HG03095 (cell line): ENCODE measurements around the gene SPTLC3.
A peak's percentile ranks its signal among the peaks of the same experiment; 100 is the strongest.

Source experiments
- ATAC-seq: cut with Tn5 transposase; IDR thresholded peaks from one replicate; pipeline ENCODE4 v1.9.1; 2021; ENCODE audit warnings: moderate library complexity; ENCODE audit not compliant: unreplicated experiment

SPTLC3 gene

DNA sequence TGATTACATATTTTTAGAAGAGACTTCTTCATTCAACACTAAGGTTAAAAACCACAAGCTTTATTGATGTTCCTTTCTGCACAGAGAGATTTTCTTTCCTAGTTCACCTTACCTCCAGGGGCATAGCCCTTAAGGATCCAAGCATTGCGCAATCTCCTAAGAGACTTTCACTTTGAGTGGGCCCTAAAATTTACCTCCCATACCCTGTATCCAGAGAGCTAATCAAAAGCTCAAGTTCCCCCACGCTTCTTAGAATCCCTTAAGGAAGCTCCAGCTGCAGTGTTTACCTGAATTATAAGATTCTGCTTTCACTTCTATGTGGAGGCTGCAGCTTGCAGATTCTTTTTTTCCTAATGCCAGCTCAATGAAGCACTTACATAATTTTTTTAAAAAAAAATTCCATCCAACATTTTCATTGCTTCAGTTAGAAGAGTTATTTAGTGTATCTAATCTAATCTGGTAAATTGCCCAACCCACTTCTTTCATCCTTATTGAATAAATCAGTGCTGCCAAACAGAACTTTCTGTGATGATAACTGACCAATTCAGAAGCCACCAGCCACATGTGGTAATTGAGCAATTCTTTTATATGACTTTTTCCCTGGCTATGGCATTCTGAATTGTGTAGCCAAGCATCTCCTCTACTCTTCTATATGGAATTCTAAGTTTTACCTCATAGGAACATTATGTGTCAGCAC, 24.6 kb upstream of the SPTLC3 start:
- no peak for ATAC-seq

DNA sequence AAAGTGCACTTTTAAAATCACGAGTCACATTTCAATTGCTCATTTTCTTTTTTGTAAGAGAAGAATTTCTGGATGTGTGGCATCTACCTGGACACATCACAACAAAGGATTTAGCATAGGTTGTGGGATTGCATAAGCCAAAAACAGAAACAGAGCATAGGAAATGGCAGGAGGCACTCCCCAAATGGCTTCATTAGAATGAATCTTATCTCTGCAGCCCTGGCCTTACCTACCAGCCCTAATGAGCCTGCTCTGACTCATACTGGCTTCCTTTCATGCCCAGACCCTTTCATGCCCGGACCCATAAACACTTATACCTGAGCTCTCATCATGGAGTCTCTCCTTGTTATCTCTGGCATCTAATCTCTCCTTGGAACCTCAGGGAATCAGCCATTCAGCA, 23.9 kb upstream of the SPTLC3 start:
- no peak for ATAC-seq

DNA sequence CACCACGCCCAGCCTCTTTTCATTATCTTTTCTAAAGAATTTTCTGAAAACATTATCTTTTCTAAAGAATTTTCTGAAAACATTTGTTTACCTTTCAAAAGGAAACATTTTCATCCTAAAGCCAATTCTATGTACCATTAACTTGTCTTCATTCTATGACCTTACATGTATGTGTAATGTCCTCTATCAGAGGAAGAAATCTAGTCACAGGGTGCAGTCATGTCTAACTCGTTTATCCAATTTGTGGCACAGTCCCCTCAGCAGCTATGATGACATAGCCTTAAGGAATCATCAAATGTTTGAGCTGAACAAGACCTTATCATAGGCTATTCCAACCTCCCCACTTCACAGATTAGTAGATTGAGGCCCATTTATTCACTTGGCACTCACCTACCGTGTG, 21.5 kb upstream of the SPTLC3 start:
- ATAC-seq = no peak

DNA sequence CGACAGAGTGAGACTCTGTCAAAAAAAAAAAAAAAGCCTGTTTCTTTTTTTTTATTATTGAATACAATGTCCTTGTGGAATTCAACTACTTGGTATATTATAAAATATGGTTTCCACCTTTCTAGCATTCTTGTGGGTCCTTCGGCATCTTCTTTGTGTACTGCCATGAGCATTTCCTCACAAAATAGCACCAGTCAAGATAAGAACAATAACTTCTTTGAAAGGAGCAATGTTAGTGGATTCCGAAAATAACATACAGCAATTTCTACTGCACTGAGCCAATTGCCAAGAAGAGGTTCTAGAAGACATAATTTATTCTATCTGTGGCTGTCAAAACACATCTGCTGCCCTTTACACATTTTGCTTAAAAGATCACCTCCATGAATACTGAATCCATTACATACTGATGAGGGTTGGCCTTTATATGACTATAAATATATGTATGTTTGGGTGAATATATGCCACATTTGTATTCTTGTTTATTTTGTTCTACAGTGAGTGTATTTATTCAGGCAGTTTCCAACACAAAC, 19.1 kb upstream of the SPTLC3 start:
- no peak for ATAC-seq

DNA sequence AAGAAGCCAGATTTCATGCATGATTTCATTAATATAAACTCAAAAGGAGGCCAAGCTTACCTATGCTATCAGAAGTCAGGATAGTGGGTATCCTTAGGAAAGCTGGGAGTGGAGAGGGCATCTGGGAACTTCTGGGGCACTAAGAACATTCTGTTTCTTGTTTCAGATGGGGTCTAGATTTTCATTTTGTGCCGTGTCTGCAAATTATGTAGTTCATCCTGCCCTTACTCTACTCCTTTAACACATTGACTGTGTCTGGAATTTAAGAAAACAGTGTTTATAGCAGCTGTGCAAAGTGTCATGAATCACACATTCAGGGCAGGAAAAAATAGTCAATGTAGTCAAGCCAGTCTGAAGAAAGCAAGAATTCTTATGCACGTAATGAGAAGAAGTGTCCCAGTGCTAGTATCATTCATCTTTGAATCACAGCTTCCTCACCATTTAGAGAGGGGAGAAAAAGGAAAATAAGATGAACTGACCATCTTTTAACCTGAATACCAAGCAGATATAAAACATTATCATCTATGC, 11.6 kb upstream of the SPTLC3 start:
- ATAC-seq = no peak

DNA sequence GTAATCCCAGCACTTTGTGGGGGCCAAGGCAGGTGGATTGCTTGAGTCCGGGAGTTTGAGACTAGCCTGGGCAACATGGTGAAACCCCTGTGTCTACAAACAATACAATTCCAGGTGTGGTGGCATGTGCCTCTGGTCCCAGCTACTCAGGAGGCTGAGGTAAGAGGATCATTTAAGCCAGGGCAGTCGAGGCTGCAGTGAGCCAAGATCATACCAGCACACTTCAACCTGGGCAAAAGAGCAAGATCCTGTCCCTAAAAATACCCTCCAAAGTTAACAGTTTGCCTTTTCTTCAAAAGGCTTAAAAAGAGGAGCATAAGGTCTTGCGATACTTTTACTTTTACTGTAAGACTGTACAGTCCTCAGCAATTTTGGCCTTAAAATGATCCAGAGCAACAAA, 10.7 kb upstream of the SPTLC3 start:
- ATAC-seq = no peak

DNA sequence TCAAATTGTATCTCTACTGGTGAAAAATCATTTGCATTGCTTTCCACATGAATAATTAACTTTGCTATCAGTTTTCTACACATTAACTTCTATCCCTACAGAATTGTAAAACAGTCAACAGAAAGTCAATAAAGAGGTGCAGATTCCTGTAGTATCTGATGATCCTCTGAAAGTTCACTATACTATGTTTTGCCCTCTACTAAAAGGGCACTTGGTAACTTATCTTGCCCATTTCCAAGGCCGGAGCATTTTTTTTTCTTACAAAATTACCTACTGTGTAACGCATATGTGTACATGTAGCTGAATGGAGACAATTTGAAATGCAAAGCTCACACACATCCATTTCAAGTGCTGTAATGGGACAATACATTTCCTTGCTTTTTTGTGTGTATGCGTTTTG, 9.6 kb upstream of the SPTLC3 start:
- ATAC-seq = no peak

DNA sequence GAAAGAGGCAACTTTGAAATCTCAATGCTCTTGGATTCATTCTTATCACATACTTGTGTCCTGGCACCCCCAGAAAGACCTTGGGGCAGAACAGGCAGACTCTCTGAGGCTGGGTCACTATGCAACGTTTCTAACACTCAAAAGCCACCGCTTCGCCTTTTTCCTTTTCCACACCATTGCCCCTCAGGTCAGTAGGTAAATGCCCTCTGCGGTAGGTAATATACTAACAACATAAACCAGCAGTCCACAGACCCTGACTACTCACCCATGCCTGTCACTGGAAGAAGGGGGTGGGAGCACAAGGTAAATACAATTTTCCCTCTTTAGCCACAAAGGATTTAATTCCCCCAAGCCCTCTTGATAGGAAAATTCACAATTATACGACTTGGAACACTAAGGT, 6.5 kb upstream of the SPTLC3 start:
- ATAC-seq = no peak

DNA sequence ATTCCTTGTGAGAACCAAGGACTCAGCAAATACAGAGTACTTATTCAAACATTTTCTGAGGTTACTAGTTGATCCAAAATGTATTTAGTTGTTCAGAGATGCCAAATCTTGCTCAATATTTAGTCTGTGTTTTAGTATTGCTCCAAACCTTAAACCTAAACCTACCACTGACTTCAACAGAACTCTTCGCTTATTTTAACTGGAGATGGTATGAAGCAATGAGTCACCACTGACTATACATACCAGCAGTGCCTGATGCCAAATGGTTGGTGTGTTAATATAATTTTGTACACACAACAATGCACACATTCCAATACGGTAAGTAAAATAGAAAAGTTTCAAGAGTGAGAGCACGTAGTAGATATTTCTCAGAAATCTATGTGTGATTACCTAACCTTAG, 1.9 kb upstream of the SPTLC3 start:
- ATAC-seq = no peak

DNA sequence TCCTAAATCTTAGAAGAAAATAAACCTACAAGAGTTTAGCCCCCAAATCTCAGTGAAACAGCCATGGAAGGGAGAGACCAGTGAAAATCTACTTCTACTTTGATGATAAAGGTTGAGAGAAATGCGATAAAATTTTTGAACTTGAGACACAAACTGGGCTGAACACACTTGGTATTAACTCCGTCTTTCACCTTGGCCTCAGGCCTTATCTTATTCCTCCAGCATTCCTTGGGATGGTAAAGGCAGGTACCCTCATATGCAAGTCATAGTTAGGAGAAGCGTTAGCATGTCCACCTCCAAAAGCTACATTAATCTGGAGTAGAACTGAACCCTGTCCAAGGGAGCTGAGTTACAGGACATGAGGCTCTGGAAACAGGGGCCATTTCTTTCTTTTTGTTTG, 1.2 kb upstream of the SPTLC3 start:
- no peak for ATAC-seq

DNA sequence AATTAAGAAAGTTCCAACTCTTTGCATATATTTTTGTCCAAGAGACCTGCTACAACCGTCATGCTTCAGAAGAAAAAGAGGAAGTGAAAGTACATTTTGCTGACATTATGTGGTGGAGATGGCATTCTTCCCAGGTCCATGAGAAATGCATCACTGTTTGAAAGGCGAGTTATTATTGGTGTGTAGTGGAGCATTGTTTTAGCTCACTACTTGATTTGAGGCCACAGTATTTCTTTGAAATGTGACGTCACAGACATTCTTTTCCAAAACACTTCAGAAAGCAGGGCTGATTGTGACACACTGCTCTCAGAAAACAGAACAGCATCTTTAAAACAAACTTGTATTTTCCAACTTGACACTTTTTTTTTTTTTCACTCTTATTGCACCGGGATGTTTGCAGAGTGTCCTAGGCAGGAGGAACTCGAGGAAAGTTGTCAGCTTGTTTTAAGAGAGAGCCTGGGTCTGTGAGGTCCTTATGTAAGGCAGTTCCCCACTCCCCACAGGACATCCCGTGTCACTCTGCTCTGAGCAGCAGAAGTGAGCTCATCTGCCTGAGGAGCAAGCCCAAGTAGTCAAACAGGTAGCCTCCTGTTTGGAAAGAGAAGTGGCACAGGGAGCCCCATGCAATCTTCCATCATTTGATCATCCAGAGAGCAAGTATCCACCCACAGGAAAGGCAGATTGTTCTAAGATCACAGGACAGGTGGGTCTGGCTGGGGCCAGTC, 1.1 kb downstream of the SPTLC3 start:
- ATAC-seq = peak; percentile 96

DNA sequence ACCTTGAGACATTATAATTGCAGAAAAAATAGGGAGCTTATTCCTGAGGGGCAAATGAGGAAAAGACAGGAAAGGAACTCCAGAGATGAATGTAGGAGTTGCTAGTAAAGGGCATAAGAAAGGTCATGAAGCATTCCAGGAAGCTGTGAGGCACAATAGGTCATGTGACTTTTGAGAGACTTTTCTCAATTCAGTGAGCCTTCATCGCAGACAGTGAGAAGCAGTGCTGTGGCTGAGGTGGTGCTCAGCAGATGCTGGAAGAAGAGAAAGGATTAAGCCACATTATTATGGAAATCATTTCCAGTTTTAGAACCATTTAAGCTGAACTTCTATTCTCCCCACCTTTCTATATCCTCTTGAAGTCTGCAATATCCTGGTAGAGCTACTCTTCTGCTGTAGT, 4.1 kb downstream of the SPTLC3 start:
- ATAC-seq = no peak

DNA sequence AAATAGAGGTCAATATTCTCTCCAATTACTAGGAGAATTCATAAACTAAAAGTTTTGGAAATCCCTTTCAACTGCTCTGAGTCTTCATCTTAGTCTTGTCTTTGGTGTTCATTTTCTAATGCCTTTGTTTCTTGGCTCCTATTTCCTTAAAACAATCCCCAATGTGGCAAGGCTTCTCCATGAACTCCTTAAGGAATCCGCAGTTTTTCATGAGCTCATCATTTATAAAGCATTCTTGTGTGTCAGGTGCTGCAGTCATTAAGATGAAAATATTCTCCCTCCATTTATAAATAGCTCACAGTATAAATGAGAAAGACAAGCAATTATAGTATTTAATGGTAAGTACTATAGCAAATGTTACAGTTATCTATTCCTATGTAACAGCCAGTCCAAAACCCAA, 4.6 kb downstream of the SPTLC3 start:
- ATAC-seq = no peak

DNA sequence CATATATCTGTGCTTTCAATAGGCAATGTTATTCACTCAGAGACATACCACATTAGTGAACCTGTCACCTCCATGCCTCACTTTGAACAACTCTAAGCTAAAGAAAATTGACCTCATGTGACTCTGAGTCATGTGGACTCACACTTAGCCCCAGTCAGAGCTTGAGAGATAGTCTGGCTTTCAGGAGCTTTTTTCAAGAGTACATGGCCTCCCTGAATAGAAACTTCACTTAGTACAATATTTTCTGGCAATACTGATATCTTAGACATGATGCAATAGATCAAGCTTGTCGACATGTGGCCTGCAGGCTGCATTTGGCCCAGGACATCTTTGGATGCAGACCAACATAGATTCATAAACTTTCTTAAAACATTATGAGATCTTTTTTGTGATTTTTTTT, 8.5 kb downstream of the SPTLC3 start:
- no peak for ATAC-seq

DNA sequence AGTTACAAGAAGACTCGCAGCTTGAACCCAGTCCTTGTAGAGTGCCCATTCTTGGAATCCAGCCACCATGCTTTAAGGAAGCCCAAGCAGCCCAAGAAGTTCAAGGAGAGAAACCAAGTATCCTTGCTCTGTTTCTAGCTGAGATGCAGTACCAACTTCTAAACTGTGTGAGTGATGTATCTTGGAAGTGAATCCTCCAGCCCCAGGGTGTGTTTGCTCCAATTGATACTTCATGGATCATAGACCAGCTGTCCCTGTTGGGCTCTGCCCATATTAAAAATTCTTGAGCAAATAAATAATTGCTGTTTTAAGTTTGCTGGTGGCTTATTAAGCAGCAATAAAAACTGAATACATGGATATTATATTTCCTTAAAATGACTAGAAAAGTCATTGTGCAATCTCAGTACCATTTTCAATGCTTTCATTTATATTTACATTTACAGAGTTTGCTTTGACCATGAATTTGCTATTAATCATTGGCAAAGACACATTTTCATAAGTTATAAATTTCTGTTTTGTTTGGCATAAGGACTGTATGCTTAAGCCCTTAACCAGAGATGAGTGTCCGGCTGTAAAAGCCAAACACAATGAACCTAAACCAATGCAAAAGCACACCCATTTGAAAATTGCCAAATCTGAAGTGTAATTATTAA, 9.2 kb downstream of the SPTLC3 start:
- no peak for ATAC-seq

DNA sequence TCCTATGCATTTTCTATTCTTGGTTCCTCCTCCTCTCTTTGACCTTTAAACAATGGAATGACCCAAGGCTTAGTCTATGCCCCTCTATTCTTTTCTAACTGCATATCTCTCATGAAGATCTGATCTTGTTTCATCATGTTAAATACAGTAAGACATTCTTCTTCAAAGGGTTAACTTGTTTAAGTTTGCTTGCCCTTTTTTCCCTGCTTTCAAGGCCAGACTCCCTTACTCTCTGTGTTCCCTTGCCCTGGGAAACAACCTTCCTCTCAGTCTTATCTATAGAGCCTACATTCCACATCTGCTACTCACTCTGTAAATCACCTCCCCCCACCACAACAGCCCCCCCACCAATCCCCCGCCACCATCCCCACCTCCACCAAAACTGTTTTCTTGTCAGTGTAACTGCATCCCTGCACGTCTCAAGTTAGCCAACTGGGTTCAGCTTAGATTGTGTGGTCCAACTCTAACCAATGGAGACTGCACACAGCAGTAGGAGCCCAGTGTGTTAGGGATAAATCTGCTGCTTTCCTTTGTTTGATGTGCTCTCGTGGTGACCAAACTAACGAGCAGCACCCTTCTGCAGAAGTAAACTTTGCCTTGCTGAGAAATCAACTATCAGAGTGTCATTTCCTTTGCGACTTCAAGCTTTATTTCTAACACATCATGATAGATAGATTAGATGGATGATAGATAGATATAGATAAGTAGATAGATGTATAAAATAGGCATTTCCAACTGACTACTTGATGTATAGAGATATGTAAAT, 12.6 kb downstream of the SPTLC3 start:
- ATAC-seq = no peak

DNA sequence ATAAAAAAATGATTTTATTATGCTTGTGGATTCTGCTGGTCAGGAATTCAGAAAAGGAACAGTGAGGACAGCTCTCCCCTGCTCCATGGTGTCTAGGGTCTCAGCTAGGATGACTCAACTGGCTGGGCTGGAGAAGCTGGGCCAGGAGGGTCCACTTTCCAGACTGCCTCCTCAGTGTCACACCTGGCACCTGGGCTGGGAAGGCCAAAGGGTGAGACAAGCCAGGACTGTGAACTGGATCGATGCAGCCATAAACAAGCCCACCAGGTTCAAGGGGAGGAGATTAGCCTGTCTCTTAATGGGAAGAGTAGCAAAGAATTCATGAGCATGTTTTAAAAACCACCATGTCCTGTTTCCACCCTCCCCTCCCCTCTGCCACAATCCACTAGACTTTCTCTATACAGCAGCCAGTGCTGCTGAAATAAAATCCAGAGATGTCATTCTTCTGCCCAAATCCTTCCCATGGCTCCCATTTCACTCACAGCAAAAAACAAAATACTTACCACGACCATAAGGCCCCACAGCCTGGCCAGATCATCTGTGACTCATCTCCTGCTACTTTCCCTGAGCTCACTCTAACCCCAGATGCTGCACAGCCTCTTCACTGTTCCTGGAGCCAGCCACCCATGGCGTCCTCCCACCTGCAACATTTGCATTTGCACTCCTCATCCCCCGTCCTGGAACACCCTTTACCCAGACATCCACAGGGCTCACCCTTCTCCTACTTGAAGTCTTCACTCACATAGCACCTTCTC, 13.8 kb downstream of the SPTLC3 start:
- no peak for ATAC-seq

DNA sequence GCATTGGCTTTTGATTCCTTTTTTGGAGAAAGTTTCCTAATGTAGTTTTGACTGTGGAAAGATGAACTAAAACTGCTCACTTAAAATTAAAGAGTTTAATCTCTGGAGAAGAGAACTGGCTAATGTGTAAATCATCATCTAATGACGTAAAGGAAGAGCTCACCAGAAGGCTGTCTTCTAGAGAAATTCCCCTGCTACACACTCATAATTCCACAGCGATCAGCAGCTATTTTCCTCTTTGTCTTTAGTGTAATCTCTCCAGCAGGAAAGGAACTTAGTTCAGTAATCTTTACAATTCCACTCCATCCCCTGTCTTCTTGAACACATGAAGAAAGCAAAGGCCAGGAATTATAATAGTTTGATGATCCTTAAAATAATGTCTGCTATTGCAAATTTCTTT, 15.8 kb downstream of the SPTLC3 start:
- ATAC-seq = no peak

DNA sequence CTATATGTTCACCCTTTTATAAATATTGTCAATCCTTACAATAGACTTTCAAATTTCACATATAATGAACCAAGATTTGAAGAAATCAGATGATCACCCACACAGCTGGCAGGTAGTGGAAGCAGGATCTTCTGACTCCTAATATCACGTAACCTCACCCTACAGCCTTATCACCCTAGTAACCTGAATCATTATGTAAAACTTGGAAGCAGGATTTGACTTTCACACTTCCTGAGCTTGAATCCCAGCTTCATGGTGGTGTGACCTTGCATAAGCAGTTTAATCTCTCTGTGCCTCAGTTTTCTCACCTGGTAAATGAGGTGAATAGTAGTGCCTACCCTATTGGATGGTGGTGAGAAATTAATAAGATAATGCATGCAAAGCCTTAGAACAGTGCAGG, 16.4 kb downstream of the SPTLC3 start:
- no peak for ATAC-seq

DNA sequence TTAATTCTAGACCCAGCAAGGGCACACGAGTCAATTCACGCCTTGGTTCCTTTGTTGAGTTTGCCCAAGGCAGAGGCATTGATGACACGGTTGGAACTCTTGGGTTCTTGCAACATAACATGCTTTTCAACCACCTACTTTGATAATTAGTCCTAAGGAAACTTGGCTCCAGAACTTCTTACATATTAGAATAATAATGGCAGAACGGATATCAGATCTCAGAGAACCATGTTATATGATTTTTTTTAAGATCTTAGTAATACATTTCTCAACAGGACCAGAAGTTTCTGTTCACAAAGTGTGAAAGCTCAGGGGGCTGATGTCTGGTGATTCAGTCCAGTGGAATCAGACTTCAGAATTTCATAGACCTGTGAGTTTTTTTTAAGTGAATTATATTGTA, 19.2 kb downstream of the SPTLC3 start:
- ATAC-seq = no peak
